K562 (cell line): Measurements from ENCODE around the gene PSMA2. TPM values are rescaled to one million over a fixed set of nuclear protein-coding genes. Genes with fewer than 3 reads are reported as not detected.

Experiments used
- ATAC-seq: fragments of 200-7000 bp; cut with Tn5 transposase; 3 replicates; pipeline ENCODE4 v1.9.1; 2020; ENCODE audit warnings: moderate library complexity
- BruUV-seq: library from RNA; stranded (reverse); fragments of 400-500 nt; replicated peaks from 2 replicates; lab custom pipeline; 2021; lab: Mats Ljungman, UMichigan
- CTCF ChIA-PET: fragments of 300-600 bp; formaldehyde crosslinking; extraction: SDS; loops from one replicate; lab custom pipeline; 2021; ENCODE audit warnings: low intra/inter-chr PET ratio; lab: Yijun Ruan, JAX
- POLR2A ChIA-PET: fragments of 300-600, 350-650 bp; sonication (Branson Sonifier 250); formaldehyde crosslinking; extraction: SDS; loops from one replicate; lab custom pipeline; 2021; ENCODE audit warnings: antibody characterized with exemption, inconsistent platforms; lab: Yijun Ruan, JAX
- DNase-seq, 4 experiments: peaks; one replicate each; pipeline versions ENCODE4 v3.0.0 to v3.0.0-alpha.2; 2011 to 2018; ENCODE audit warnings: low spot score in 3 of 4, mixed read lengths in 3 of 4; ENCODE audit errors: extremely low read depth in 1 of 4
- FAIRE-seq: peaks from 2 replicates; lab custom pipeline; 2011; peaks lifted over from hg19 to GRCh38; lab: Jason Lieb, UNC
- H2AFZ ChIP-seq: 2 replicates; pipeline ENCODE4 v1.6.0; 2011; ENCODE audit warnings: low read depth, low read length, control low read depth, inconsistent platforms
- H3K27ac ChIP-seq: fragments of 200-600 bp; 3 replicates; pipeline ENCODE4 v1.8.0; 2011; ENCODE audit warnings: low read depth, mild to moderate bottlenecking, control low read depth, inconsistent platforms, low read length, moderate library complexity, mixed read lengths; ENCODE audit errors: extremely low read depth
- H3K27me3 ChIP-seq, 2 experiments: fragments of 300-600 bp in 1 of 2; 2 replicates in 1 of 2; 3 replicates in 1 of 2; pipeline versions ENCODE4 v1.6.0 to v1.8.0; 2011; ENCODE audit warnings: inconsistent platforms in 2 of 2, low read length in 2 of 2, mild to moderate bottlenecking in 1 of 2, mixed read lengths in 1 of 2, moderate library complexity in 1 of 2; ENCODE audit not compliant: control insufficient read depth in 2 of 2, insufficient read depth in 2 of 2
- H3K36me3 ChIP-seq: fragments of 300-600 bp; 3 replicates; pipeline ENCODE4 v1.8.0; 2011; ENCODE audit warnings: mild to moderate bottlenecking, low read length, inconsistent platforms; ENCODE audit not compliant: control insufficient read depth, insufficient read depth
- H3K4me1 ChIP-seq, 2 experiments: fragments of 200-600 bp in 1 of 2; replicated peaks in 1 of 2; 2 replicates in 1 of 2; 3 replicates in 1 of 2; pipeline versions ENCODE4 v1.5.1 to v1.8.0; 2011; ENCODE audit warnings: inconsistent platforms in 2 of 2, low read length in 2 of 2, mild to moderate bottlenecking in 1 of 2, mixed read lengths in 1 of 2, moderate library complexity in 1 of 2; ENCODE audit not compliant: control insufficient read depth in 2 of 2, insufficient read depth in 2 of 2
- H3K4me2 ChIP-seq: 2 replicates; pipeline ENCODE4 v1.6.1; 2011; ENCODE audit warnings: low read length, control low read depth, inconsistent platforms, mixed read lengths; ENCODE audit not compliant: insufficient read depth
- H3K4me3 ChIP-seq: fragments of 200-600 bp; sonication (generic), shearing (Covaris generic); 2 replicates; pipeline ENCODE4 v1.5.1; 2016; ENCODE audit warnings: control low read depth, inconsistent platforms
- H3K79me2 ChIP-seq: fragments of 200-600 bp; 3 replicates; pipeline ENCODE4 v1.8.0; 2011; ENCODE audit warnings: low read length, inconsistent platforms; ENCODE audit not compliant: control insufficient read depth, insufficient read depth
- H3K9ac ChIP-seq, 2 experiments: 2 replicates each; pipeline versions ENCODE4 v1.6.0 to v1.6.1; 2011; ENCODE audit warnings: low read depth in 2 of 2, low read length in 2 of 2, control low read depth in 1 of 2, inconsistent platforms in 1 of 2, mild to moderate bottlenecking in 1 of 2, mixed read lengths in 1 of 2; ENCODE audit not compliant: insufficient read depth in 1 of 2
- H3K9me1 ChIP-seq: one replicate; pipeline ENCODE4 v1.6.0; 2011; ENCODE audit warnings: inconsistent platforms, mild to moderate bottlenecking, low read length, moderate library complexity; ENCODE audit not compliant: control insufficient read depth, insufficient read depth
- H3K9me3 ChIP-seq: replicated peaks from 2 replicates; pipeline ENCODE4 v1.5.1; 2011; ENCODE audit warnings: low read depth, low read length, inconsistent platforms; ENCODE audit not compliant: control insufficient read depth, insufficient read depth
- H4K20me1 ChIP-seq: replicated peaks from 2 replicates; pipeline ENCODE4 v1.6.1; 2011; ENCODE audit warnings: low read length, inconsistent platforms, mixed read lengths; ENCODE audit not compliant: control insufficient read depth, insufficient read depth
- BDP1 ChIP-seq: IDR thresholded peaks from 3 replicates; pipeline ENCODE4 v1.6.1; 2011; ENCODE audit not compliant: insufficient read length, insufficient read depth
- BRF1 ChIP-seq: IDR thresholded peaks from 3 replicates; pipeline ENCODE4 v1.6.1; 2011; ENCODE audit warnings: borderline replicate concordance, mild to moderate bottlenecking; ENCODE audit not compliant: insufficient read length; ENCODE audit errors: extremely low read depth
- CBFA2T2 ChIP-seq: fragments of 450-650 bp; conservative IDR thresholded peaks from 2 replicates; pipeline ENCODE4 v1.6.1; 2017; ENCODE audit warnings: mild to moderate bottlenecking
- HMG20B ChIP-seq: fragments of 250-450 bp; sonication (Bioruptor Pico); IDR thresholded peaks from 2 replicates; pipeline ENCODE4 v1.5.0; 2021; ENCODE audit warnings: mild to moderate bottlenecking
- MBD2 ChIP-seq: sonication (generic); IDR thresholded peaks from 2 replicates; pipeline ENCODE4 v1.6.1; 2016; ENCODE audit warnings: low read depth, borderline replicate concordance
- RBM22 ChIP-seq: fragments of 200-400 bp; formaldehyde crosslinking; IDR thresholded peaks from 2 replicates; pipeline ENCODE4 v1.6.1; 2018; ENCODE audit warnings: low read length, low read depth; ENCODE audit not compliant: poor library complexity, severe bottlenecking
- RBM25 ChIP-seq: fragments of 200-400 bp; formaldehyde crosslinking; IDR thresholded peaks from 2 replicates; pipeline ENCODE4 v1.6.1; 2018; ENCODE audit warnings: low read length, low read depth, moderate library complexity; ENCODE audit not compliant: severe bottlenecking
- RUNX1 ChIP-seq: sonication (generic); IDR thresholded peaks from 2 replicates; pipeline ENCODE4 v1.6.1; 2016; ENCODE audit warnings: antibody characterized with exemption, low read depth
- SIN3B ChIP-seq: fragments of 450-650 bp; IDR thresholded peaks from 2 replicates; pipeline ENCODE4 v1.6.1; 2017; ENCODE audit warnings: low read depth, mild to moderate bottlenecking, moderate library complexity
- STAG1 ChIP-seq: sonication (generic); formaldehyde crosslinking; IDR thresholded peaks from 2 replicates; pipeline ENCODE4 v1.5.0; 2020; ENCODE audit warnings: missing genetic modification reagents, borderline replicate concordance
- ZNF589 ChIP-seq: fragments of 200-800 bp; sonication (Bioruptor generic); IDR thresholded peaks from 2 replicates; pipeline ENCODE4 v1.6.1; 2016; ENCODE audit warnings: low read depth, missing genetic modification characterization, missing compliant biosample characterization
- WGBS: fragments of 100-300 bp; shearing (Covaris generic); methylation state at CpG from one replicate; pipeline ENCODE4 v1.1.6; 2016; ENCODE audit warnings: low coverage, mixed read lengths; ENCODE audit not compliant: insufficient coverage; ENCODE audit errors: missing lambda C conversion rate; 5-methylcytosine and 5-hydroxymethylcytosine counted together
- in situ Hi-C: fragments of 300-500 bp; cut with MboI; formaldehyde crosslinking; loops from 4 replicates; pipeline ENCODE4 v1.15.0; 2018; ENCODE audit warnings: inconsistent platforms, mixed read lengths
- intact Hi-C: fragments of 100-400 bp; cut with micrococcal nuclease; formaldehyde crosslinking; loops from 2 replicates; pipeline ENCODE4 v1.14.2; 2022
- polyA plus RNA-seq, 8 experiments: library from polyadenylated mRNA; depleted of rRNA in 4 of 8; stranded (reverse) in 5 of 8; unstranded in 3 of 8; fragments of >200 nt; fragmentation: Nextera tagmentation in 2 of 8; fragmentation: Illumina TruSeq in 1 of 8; extraction: Ambion mirVana in 2 of 8; extraction: Trizol in 1 of 8; gene quantifications; 2 replicates each; pipeline versions ENCODE4 v1.2.1 to v1.2.3, GENCODE V29; 2011 to 2014; ENCODE audit warnings: inconsistent platforms in 1 of 8, missing spikeins in 1 of 8
- total RNA-seq, 7 experiments: library from RNA; depleted of rRNA in 6 of 7; stranded (reverse); fragments of >200 nt in 6 of 7; fragmentation: Illumina TruSeq in 2 of 7; extraction: Trizol in 2 of 7; gene quantifications; 2 replicates each; pipeline versions ENCODE4 v1.2.1 to v1.2.3, GENCODE V29; 2011 to 2021; ENCODE audit warnings: low replicate concordance in 1 of 7
- TF ChIP-seq, protein P1 (sequence below): IDR thresholded peaks from 2 replicates; pipeline ENCODE4 v1.6.1; 2011; ENCODE audit not compliant: insufficient read length; ENCODE audit errors: extremely low read depth
- TF ChIP-seq, protein P2 (sequence below): fragments of 450-650 bp; IDR thresholded peaks from one replicate; pipeline ENCODE4 v1.6.1; 2018; ENCODE audit warnings: mild to moderate bottlenecking, moderate library complexity; ENCODE audit not compliant: partially characterized antibody
- TF ChIP-seq, protein P3 (sequence below), 2 experiments: IDR thresholded peaks in 1 of 2; conservative IDR thresholded peaks in 1 of 2; 2 replicates each; pipeline ENCODE4 v1.6.1; 2016; ENCODE audit warnings: low read depth in 2 of 2, mild to moderate bottlenecking in 1 of 2, missing compliant biosample characterization in 1 of 2, missing genetic modification characterization in 1 of 2, moderate library complexity in 1 of 2
- TF ChIP-seq, protein P4 (sequence below): fragments of 450-650 bp; IDR thresholded peaks from 2 replicates; pipeline ENCODE4 v1.6.1; 2016; ENCODE audit warnings: antibody characterized with exemption

PSMA2 gene
- total and polyA plus RNA-seq, 9 of the 15 experiments (the other 6 are each of a cell fraction or from before 2014, with no cell fraction given): 91.7 to 1,070 (median 213) TPM

DNA sequence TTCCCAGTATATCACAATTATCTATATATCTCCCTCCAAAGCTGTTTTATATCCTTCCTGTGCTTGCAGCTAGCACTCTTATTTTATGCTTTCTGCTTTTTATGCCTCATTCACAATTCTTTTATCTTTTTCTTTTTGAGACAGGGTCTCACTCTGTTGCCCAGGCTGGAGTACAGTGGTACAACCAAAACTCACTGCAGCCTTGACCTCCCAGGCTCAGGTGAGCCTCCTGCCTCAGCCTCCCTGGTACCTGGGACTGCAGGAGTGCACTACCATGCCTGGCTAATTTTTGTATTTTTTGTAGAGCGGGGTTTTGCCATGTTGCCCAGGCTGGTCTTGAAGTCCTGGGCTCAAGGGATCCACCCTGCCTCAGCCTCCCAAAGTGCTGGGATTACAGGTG, 25.8 kb downstream of the PSMA2 start (continued):
- TF ChIP-seq RBM22: no peak
- TF ChIP-seq SIN3B: no peak
- no peak for TF ChIP-seq RBM25
- TF ChIP-seq ZNF589 (CRISPR knock-in tag): no peak

DNA sequence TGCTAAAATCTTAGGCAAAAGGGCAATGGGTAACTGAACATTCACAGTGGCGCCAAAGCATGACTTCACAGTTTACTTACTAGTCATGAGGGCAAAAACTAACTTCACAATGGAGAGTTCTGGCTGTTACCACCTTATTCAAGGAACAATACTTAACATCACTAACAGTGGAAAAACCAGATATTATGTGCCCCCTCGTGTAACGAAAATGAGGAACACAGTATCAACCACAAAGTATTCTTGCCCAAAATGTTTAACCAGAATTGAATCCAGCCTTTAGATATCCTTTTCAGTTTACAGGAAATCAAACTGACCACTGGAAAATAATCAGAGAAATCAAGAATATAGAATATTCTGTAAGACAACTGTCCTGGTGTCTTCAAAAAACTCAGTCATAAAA, 29.6 kb downstream of the PSMA2 start:
- Histone ChIP-seq H3K27me3 (peaks cover 0 to 16% of the 10 kb centered on the region in 2 experiments; a peak in 3 of 5 replicates), H3K4me1 (no peaks in the 10 kb centered on the region), H3K4me3 (no peak overlapping the region), H3K9me3 (no peaks in the 10 kb centered on the region), H3K36me3 (no peaks in the 10 kb centered on the region), H3K9ac (no peak overlapping the region), H4K20me1 (no peaks in the 10 kb centered on the region), H3K4me2 (no peak overlapping the region), H2AFZ (no peak overlapping the region), H3K9me1 (no peaks in the 10 kb centered on the region), H3K79me2 (no peaks in the 10 kb centered on the region), H3K27ac (no peak overlapping the region)
- ChIA-PET CTCF (no interaction called here), POLR2A (no interaction called here)
- WGBS: 11% methylated on average over 3 of the region's 3 CpGs
- in situ Hi-C loops: no loop called here
- BruUV-seq: no TSS peak
- no peak for DNase-seq
- ATAC-seq: no peak
- intact Hi-C loops: no loop called here
- no peak for FAIRE-seq
- TF ChIP-seq, protein P1, sequence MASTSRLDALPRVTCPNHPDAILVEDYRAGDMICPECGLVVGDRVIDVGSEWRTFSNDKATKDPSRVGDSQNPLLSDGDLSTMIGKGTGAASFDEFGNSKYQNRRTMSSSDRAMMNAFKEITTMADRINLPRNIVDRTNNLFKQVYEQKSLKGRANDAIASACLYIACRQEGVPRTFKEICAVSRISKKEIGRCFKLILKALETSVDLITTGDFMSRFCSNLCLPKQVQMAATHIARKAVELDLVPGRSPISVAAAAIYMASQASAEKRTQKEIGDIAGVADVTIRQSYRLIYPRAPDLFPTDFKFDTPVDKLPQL: no peak
- TF ChIP-seq BRF1 (no peak), BDP1 (no peak), CBFA2T2 (no peak), STAG1 (CRISPR knock-in tag) (no peak), HMG20B (no peak), RUNX1 (no peak), MBD2 (no peak)
- TF ChIP-seq, protein P2, sequence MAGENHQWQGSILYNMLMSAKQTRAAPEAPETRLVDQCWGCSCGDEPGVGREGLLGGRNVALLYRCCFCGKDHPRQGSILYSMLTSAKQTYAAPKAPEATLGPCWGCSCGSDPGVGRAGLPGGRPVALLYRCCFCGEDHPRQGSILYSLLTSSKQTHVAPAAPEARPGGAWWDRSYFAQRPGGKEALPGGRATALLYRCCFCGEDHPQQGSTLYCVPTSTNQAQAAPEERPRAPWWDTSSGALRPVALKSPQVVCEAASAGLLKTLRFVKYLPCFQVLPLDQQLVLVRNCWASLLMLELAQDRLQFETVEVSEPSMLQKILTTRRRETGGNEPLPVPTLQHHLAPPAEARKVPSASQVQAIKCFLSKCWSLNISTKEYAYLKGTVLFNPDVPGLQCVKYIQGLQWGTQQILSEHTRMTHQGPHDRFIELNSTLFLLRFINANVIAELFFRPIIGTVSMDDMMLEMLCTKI: no peak
- TF ChIP-seq, protein P3, sequence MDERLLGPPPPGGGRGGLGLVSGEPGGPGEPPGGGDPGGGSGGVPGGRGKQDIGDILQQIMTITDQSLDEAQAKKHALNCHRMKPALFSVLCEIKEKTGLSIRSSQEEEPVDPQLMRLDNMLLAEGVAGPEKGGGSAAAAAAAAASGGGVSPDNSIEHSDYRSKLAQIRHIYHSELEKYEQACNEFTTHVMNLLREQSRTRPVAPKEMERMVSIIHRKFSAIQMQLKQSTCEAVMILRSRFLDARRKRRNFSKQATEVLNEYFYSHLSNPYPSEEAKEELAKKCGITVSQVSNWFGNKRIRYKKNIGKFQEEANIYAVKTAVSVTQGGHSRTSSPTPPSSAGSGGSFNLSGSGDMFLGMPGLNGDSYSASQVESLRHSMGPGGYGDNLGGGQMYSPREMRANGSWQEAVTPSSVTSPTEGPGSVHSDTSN (CRISPR knock-in tag; IDR thresholded peaks at IDR 0.05; ENCODE audit: low read depth): no peak
- TF ChIP-seq, protein P3 (tag; conservative IDR thresholded peaks at IDR 0.05; ENCODE audit: low read depth): no peak
- TF ChIP-seq, protein P4, sequence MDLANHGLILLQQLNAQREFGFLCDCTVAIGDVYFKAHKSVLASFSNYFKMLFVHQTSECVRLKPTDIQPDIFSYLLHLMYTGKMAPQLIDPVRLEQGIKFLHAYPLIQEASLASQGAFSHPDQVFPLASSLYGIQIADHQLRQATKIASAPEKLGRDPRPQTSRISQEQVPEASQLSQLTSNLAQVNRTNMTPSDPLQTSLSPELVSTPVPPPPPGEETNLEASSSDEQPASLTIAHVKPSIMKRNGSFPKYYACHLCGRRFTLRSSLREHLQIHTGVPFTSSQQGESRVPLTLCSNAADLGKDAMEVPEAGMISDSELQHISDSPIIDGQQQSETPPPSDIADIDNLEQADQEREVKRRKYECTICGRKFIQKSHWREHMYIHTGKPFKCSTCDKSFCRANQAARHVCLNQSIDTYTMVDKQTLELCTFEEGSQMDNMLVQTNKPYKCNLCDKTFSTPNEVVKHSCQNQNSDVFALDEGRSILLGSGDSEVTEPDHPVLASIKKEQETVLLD: no peak
